GM18907 (cell line): ENCODE measurements around the gene TNFRSF19.
"Not testable (repeated sequence)": the region's sequence is repeated elsewhere in the genome, so short reads cannot be mapped to it uniquely, and the experiment has no call there.

Experiments used
- ATAC-seq: cut with Tn5 transposase; IDR thresholded peaks from one replicate; pipeline ENCODE4 v1.9.1; 2021; ENCODE audit warnings: mild to moderate bottlenecking, moderate library complexity; ENCODE audit not compliant: unreplicated experiment

TNFRSF19 gene

GRCh38 chr13:23570099-23570920, at the start of gene TNFRSF19:
TNFRSF19 (plus strand) TSS chr13:23570412; CDS start chr13:23590184, 19,772 bp downstream.
- ATAC-seq: no peak

DNA sequence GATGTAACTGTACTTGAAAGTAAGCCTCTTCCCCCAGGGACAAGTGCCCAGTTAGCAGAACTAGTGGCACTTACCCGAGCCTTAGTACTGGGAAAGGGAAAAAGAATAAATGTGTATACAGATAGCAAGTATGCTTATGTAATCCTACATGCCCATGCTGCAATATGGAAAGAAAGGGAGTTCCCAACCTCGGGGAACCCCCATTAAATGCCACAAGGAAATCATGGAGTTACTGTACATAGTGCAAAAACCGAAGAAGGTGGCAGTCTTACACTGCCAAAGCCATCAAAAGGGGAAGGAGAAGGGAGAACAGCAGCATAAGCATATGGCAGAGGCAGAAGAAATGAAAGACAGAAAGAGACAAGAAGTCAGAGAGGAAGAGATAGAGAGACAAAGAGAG, 40.3 kb upstream of the TNFRSF19 start:
- ATAC-seq: not testable (repeated sequence)

DNA sequence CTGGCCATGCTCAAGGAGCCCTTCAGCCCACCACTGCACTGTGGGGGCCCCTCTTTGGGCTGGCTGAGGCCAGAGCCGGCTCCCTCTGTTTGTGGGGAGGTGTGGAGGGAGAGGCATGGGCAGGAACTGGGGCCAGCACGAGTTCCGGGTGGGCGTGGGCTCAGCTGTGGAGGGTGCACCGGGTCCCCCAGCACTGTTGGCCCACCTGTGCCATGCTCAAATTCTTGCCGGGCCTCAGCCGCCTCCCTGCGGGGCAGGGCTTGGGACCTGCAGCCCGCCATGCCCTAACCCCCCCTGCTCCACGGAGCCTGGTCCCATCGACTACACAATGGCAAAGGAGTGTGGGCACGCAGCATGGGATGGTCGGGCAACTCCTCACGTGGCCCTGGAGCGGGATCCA, 38.8 kb upstream of the TNFRSF19 start:
- ATAC-seq: no peak

DNA sequence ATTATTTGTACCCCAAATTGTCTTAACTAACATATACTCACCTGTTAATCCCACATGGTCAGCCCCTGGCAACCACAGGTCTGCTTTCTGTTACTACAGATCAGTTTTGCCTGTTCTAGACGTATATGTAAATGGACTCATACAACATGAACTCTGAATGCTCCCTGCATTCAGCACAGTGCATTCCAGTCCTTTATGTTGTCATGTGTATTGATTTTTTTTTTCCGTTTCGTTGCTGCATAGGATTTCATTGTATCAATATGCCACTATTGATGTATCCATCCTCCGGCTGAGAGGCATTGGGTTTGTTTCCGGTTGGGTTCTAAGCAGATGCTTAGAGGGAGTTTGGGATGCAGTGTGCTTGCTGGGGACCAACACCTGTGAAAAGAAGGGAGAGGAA, 36.1 kb upstream of the TNFRSF19 start:
- ATAC-seq: no peak

DNA sequence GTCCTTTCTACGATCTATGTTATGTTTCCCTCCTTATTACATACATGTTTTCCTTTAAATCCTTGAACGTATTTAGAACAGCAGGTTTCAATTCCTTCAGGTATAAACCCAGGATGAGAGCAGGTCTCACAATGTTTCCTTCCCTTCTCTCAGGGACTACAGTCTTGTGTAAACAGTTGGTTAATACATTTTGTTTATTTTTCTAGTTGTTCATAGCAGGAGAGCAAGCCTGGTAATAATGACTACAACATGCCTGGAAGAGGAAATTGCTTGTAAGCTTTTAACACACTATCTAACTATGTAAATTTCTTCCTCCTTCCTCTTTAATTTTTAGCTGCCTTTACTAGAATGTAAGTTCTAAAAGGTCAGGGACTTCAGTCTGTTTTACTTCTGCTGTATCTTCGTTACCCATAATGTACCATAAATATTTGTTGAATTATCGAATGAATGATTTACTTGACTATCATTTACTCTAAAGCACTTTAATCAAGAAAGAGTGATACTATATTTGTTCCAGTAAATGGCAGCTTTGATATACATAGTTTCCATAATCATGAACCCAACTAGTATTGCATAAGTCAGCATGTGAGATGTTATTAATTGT, 28.9 kb upstream of the TNFRSF19 start:
- no peak for ATAC-seq

DNA sequence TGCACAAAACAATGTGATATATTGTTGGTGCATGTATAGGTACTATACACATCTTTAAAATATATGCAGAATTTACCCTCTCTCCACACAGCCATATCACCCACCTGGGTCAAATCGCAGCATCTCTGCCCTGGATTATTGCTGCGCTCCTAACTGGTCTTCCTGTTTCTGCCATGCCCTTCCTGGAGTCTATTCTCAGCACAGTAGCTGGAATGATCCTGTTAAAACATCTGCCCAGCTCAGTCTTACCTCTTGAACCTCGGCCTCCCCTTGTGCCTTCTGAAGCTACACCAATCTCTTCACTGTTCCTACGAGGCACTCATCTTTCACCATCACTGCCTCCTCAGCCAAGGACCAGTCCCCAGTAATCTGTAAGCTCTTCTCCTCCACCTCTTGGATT, 25.5 kb upstream of the TNFRSF19 start:
- no peak for ATAC-seq

DNA sequence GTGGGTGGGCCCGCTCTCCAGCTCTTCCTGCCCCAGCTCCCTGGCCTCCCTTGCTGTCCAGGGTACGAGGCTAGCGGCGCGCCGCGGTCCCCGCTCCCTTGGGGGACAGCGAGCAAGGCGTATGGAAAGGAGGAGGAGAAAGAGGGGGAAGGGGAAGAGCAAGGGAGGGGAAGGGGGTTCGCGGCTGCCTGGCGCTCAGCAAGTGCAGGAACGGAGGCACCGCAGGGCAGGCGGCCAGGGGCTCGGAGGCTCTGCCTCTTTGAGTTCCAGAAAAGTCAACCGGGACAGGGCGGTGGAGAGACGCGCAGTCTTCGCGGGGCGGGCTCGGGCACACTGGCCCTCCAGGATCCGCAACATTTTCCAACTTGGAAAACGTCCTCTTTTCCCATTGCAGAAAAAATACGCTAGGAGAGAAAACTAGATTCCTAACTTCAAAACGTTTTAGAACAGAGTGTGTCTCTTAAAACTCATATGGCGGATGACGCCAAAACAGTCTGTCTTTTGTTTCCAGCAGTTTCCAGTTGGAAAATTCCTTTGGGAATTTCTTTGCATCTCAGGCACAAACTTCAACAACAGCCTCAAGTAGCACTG, 23.1 kb upstream of the TNFRSF19 start:
- no peak for ATAC-seq

- ATAC-seq: no peak
These were observed 20.5 kb upstream of the TNFRSF19 start for GRCh38 chr13:23549724-23550123.

DNA sequence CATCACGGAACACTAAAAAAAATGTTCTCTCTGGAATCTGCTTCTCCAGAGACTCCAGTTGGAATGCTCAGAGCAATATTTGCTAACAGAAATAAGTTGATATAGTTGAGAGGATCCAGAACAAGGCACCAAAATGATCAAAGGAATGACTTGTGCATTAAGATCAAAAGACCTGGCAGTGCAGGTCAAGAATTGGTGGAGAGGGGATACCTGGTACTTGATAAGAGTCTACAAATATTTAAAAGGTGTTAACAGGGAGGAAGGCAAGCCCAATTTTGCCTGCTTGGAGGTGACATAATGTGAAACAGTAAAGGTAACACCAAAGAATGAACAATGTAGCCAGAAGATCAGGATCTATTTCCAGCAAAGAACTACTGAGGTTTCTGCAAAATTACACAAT, 20.0 kb upstream of the TNFRSF19 start:
- ATAC-seq: no peak

GRCh38 chr13:23551213-23552008, 18.8 kb upstream of the TNFRSF19 start:
- no peak for ATAC-seq

- no peak for ATAC-seq
These were observed 18.0 kb upstream of the TNFRSF19 start for GRCh38 chr13:23552171-23552570.

- ATAC-seq: no peak
These were observed 17.6 kb upstream of the TNFRSF19 start for GRCh38 chr13:23552661-23553060.

DNA sequence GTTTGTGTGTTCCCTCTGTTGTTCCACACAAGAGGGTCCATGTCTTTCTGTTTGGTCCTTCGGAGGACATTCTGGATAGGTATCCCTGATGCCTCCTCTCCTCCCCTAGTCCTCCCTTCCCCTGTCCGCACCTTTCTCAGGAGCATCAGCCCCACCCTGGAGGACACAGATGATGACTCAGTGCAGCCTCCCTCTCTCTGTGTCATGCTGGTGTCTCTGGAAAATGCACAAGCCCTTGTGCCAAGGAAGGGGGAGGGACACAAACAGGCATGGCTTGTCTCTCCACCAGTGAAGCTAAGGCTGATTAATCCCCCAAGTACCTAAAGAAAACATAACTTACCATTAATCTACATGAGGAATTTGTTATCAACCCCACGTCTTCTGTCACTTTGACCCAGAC, 16.2 kb upstream of the TNFRSF19 start:
- no peak for ATAC-seq

DNA sequence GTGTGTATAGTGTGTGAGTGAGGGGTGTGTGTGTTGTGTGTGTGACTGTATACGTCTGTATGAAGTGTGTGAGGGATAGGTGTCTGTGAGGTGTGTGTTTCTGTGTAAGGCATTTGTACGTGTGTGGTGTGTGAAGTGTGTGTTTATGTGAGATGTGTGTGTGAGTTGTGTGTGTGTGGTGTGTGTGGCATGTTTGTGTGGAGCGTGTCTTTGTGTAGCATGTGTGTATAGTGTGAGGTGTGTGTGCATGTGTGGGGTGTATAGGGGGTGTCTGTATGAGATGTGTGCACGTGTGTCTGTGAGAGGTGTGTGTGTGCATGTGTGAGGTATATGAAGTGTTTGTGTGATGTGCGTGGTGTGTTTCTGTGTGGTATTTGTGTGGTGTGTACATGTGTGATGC, 13.2 kb upstream of the TNFRSF19 start:
- no peak for ATAC-seq

GRCh38 chr13:23557733-23558132, 12.5 kb upstream of the TNFRSF19 start:
- no peak for ATAC-seq

GRCh38 chr13:23558675-23559536, 11.3 kb upstream of the TNFRSF19 start:
- no peak for ATAC-seq

DNA sequence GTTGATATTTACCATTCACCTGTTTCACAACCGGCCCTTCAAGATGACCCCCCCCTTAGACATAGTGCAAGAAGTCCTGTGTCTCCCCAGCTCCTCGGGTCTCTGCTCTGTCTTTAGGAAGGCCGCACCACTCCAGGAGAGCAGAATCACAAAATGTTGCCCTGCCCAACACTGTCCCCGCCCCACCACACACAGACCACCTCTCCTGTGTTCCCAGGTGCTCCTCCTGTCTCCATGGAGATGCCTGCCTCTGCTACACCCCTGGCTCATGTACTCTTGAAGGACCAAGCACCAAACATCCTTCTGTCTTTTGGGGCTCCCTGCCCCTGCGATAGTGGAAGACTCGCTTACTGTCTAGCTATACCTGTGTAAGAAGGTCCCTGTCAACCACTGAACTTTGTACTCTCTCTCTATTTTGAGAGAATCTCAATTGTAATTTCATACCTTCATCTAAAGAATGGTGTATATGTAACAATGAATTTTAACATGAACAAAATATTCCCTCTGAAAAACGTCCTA, 9.6 kb upstream of the TNFRSF19 start:
- no peak for ATAC-seq

GRCh38 chr13:23561261-23561660, 9.0 kb upstream of the TNFRSF19 start:
- ATAC-seq: no peak

DNA sequence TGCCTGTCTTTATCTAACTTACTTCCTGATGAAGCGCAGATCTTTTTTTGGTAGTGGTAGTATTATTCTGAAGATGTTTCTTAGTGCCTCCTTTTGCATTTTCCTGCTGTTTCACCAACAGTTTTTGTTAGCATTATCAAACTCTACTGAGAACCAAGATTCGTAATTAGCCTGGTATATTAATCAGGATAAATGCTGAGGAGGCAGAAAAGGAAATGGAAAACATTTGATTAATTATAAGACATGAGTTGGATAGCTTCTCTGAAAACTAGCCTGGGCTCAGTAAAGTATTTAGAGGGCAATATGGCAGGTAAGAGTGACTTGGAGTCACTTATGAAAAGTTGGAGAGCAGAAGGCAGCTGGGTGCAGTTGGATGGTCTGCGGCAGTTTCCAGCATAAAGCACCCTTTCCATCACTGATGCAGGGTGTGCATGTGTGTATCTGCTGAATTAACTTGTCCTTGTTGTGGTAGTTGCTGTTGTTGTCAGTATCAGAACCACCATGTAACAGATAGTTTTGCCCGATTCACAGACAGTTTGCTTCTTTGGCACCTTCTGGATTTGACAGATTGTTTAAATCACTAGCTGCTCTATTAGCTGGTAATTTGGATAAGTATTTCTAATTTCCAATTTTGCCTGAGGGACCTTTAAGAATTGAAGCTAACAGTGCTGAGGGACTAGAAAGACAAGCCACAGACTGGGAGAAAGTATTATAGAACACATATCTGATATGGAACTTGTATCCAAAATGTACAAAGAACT, 6.9 kb upstream of the TNFRSF19 start:
- no peak for ATAC-seq
